Body of pancreas (tissue), 4 donors: Measurements from ENCODE around the gene KRT15.

ENCODE experiments used
- CTCF ChIP-seq, 7 experiments: fragments of 450-650 bp in 4 of 7; fragments of 200-600 bp in 3 of 7; sonication (generic) in 3 of 7; IDR thresholded peaks; one replicate each; pipeline ENCODE4 v1.5.1; 2016 to 2019; ENCODE audit warnings: antibody characterized with exemption in 7 of 7
- POLR2A ChIP-seq, 3 donors: fragments of 450-650 bp; IDR thresholded peaks; one replicate each; pipeline ENCODE4 v1.6.1; 2016; ENCODE audit warnings: antibody characterized with exemption in 3 of 3, mild to moderate bottlenecking in 2 of 3

GRCh38 chr17:41533613-41534012, 14.9 kb upstream of the KRT15 start:
- TF ChIP-seq CTCF (IDR thresholded peaks at IDR 0.05) = no peak
- TF ChIP-seq POLR2A (IDR thresholded peaks at IDR 0.05) = no peak
